Stimulated activated naive B cell treated with anti-CD40 and anti-IgM and Interleukin-4, amounts not matched to agents 10 μg/mL and 1 μg/mL and 100 μg/mL, for 72 hours (primary cell): ENCODE measurements around the gene S100A6.

ENCODE experiments used
- ATAC-seq, 2 donors: fragments of 150-1000 bp; cut with Tn5 transposase; replicated peaks; 2 replicates each; pipeline ENCODE4 v1.10.0; 2021; ENCODE audit warnings: moderate library complexity in 1 of 2
- DNase-seq: peaks from one replicate; pipeline ENCODE4 v3.0.0; 2021
- H3K27ac Mint-ChIP-seq: one replicate; pipeline ENCODE4 v1.8.0; 2022; ENCODE audit warnings: mild to moderate bottlenecking, mixed read lengths
- H3K27me3 Mint-ChIP-seq, 2 donors: one replicate each; pipeline ENCODE4 v1.8.0; 2022; ENCODE audit warnings: mixed read lengths in 2 of 2
- H3K36me3 Mint-ChIP-seq, 2 donors: one replicate each; pipeline ENCODE4 v1.8.0; 2022; ENCODE audit warnings: mixed read lengths in 2 of 2, mild to moderate bottlenecking in 1 of 2
- H3K4me1 Mint-ChIP-seq, 2 donors: one replicate each; pipeline ENCODE4 v1.8.0; 2022; ENCODE audit warnings: mixed read lengths in 2 of 2, mild to moderate bottlenecking in 1 of 2
- H3K4me3 Mint-ChIP-seq, 2 donors: one replicate each; pipeline ENCODE4 v1.8.0; 2022; ENCODE audit warnings: mild to moderate bottlenecking in 2 of 2, mixed read lengths in 2 of 2, moderate library complexity in 1 of 2
- H3K9me3 Mint-ChIP-seq, 2 donors: one replicate each; pipeline ENCODE4 v1.8.0; 2022; ENCODE audit warnings: mixed read lengths in 2 of 2, mild to moderate bottlenecking in 1 of 2

The S100A6 gene

DNA sequence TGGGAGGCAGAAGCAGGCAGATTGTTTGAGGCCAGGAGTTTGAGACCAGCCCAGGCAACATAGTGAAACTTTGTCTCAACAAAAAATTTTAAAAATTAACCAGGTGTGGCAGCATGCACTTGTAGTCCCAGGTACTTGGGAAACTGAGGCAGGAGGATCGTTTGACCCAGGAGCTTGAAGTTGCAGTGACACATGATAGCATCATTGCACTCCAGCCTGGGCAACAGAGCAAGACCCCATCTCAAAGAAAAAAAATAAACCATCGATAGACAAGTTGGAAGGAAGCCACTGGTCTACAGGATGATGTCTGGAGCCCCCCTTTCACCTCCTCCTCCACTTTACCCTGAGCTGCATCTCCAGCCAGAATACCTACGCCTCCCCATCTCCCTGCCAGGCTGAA, 16.5 kb downstream of the S100A6 start:
- Mint-ChIP-seq H3K27ac (no peak overlapping the region), H3K36me3 (no peaks in the 10 kb centered on the region), H3K27me3 (no peaks in the 10 kb centered on the region), H3K4me1 (peaks cover 3 to 8% of the 10 kb centered on the region in 2 donors), H3K4me3 (no peak overlapping the region), H3K9me3 (no peaks in the 10 kb centered on the region)
- ATAC-seq (no peak), DNase-seq (no peak)

DNA sequence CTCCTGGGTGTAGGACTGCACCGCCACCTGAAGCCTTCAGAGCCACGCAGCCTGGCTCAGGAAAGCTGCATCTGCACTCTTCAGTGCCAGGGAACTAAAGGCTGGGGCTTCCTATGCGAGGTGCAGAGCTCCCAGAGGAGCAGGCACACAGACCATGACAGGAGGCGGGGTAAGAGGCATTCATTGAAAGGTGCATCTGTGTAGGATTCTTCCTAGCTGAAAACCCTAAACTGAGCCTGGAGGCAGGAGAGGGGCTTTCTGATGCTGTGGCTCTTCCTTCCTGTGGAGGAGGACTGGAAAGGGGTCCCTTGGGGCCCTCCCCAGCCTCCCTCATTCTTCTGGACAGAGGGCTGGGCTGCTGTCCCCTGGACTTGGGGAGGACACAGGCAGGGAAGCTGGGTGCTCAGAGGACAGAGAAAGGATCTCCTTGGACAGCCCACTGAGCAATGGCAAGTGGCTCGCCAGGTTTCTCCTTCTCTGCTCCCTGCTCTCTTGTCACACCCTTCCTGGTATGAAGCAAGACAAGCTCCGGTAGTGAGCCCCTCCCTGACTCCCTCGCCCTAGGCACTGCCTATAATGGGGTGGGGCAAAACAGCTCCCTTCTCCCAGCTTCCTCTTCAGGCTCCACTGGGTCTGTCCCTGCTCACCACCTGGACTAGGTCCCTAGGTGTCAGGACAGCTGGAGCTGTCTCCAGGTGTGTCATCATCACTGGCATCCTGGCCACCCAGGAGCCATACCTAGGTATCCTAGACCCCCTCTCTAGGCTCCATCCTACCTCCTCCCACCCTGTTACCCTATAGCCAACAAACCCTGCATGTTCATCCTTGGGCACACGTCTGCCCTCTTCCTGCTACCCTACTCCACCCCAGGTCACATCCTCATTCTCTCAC, 20.0 kb downstream of the S100A6 start:
- H3K4me3 Mint-ChIP-seq, result no peak overlapping the region
- H3K27me3 Mint-ChIP-seq, result peaks cover 0 to 5% of the 10 kb centered on the region in 2 donors
- H3K4me1 Mint-ChIP-seq, result peaks cover 6 to 13% of the 10 kb centered on the region in 2 donors
- no peak overlapping the region for H3K27ac Mint-ChIP-seq
- ATAC-seq (no peak), DNase-seq (no peak)
- no peaks in the 10 kb centered on the region for H3K36me3 Mint-ChIP-seq
- H3K9me3 Mint-ChIP-seq, result no peaks in the 10 kb centered on the region

DNA sequence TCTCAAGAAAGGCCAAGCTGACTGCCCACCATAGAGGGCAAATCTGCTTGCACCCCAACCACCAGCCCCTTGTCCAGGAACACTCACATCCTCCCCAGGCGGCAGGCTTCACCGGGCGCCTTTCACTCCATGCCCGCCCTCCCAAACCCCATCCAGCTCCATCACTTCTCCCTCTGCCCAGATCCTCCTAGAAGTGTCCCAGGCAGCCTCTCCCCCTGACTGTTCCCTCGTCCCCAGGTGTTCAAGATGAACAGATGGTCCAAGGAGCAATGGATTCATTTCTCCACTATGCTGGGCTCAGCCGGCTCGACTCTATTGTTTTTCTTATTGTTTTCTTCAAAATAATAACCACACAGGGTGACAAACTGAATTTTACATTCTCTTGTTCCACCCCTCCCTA, 22.1 kb downstream of the S100A6 start:
- ATAC-seq, result no peak
- H3K27ac Mint-ChIP-seq, result no peak overlapping the region
- H3K4me3 Mint-ChIP-seq, result no peak overlapping the region

DNA sequence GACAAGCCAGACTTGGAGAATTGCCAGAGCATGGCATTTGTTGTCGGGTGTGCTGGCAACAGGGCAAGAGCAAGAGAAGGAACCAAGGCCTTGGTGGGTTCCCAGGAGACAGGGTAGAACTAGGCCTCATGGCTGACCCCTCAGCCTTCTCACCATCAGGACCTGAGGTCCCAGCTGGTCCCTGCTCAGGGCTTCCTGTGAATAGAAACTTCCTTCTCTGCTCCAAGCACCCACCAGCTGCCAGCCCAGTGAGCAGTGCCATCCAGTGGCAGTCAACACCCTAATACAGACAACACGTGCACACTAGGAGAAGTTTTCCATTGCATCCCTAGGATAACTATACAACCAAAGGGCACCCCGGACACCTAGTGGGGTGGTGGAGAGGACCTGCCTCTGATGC, 22.8 kb downstream of the S100A6 start:
- ATAC-seq (no peak), DNase-seq (no peak)
- H3K4me3 Mint-ChIP-seq, result no peak overlapping the region
- no peak overlapping the region for H3K27ac Mint-ChIP-seq
- H3K27me3 Mint-ChIP-seq, result peaks cover 0 to 5% of the 10 kb centered on the region in 2 donors
- H3K4me1 Mint-ChIP-seq, result peaks cover 5 to 7% of the 10 kb centered on the region in 2 donors
- H3K36me3 Mint-ChIP-seq, result no peaks in the 10 kb centered on the region
- no peaks in the 10 kb centered on the region for H3K9me3 Mint-ChIP-seq

More for the DNA sequence above, 22.1 kb downstream of the S100A6 start:
- Mint-ChIP-seq H3K36me3 (no peaks in the 10 kb centered on the region), H3K4me1 (peaks cover 8 to 14% of the 10 kb centered on the region in 2 donors), H3K27me3 (peaks cover 0 to 5% of the 10 kb centered on the region in 2 donors), H3K9me3 (no peaks in the 10 kb centered on the region)
- DNase-seq, result no peak

DNA sequence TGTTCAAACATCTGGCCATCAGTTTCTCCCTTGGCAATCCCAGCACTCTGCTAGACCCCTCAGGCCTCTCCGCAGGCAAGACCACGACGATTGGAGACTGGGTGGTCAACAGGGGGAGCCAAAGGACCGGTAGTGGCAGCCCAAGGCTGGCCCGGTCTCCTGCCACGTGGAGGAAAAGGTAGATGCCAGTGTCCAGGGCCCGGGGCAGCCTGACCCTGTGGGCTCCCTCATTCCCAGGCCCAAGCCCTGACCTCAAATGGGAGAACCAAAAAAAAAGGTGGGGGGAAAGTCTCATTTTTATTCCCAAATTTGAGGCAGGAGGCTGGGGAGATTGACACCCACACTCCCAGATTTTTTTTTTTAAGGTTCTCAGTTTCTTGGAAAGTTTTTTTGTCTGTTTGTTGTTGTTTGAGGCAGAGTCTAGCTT, 24.8 kb downstream of the S100A6 start:
- H3K36me3 Mint-ChIP-seq, result no peaks in the 10 kb centered on the region
- DNase-seq (peak; percentile 75), ATAC-seq (peak; percentile 96)
- no peak overlapping the region for H3K4me3 Mint-ChIP-seq
- H3K9me3 Mint-ChIP-seq, result no peaks in the 10 kb centered on the region
- H3K27me3 Mint-ChIP-seq, result peaks cover 0 to 5% of the 10 kb centered on the region in 2 donors
- H3K27ac Mint-ChIP-seq, result peak overlapping the region; percentile 81
- H3K4me1 Mint-ChIP-seq, result peaks cover 5 to 7% of the 10 kb centered on the region in 2 donors

DNA sequence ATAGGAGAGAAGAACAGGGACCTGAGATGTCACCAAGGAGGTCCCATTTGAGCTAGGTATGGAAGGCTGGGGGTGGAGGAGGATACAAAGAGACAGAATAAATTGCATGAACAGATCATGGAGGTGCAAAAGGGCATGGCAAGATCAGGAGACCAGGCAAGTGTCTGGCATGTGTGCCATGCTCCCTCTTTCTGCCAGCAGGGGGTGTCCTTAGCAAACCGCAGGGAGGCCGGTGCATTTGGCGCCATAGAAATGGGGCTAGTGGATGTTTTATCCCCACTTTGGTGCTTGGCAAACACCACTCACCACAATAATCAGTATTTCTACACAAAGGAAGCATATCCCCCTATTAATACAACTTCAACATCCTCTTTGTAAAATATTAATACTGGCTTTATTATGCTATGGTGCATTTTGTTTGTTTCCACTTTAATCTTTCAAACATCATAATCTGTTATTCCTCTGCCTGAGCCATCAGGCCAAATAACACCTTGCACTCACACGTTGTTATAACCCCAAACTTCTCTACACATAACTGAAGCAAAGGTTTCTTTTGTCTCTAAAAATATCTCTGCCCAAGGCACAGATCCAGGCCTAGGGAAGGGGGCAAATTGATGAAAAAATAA, 25.9 kb downstream of the S100A6 start:
- H3K27ac Mint-ChIP-seq, result no peak overlapping the region
- H3K9me3 Mint-ChIP-seq, result no peaks in the 10 kb centered on the region
- no peaks in the 10 kb centered on the region for H3K36me3 Mint-ChIP-seq
- peaks cover 5 to 7% of the 10 kb centered on the region in 2 donors for H3K4me1 Mint-ChIP-seq
- H3K27me3 Mint-ChIP-seq, result peaks cover 0 to 5% of the 10 kb centered on the region in 2 donors
- ATAC-seq (peak; percentile 64 to 73), DNase-seq (peak; percentile 23)
- no peak overlapping the region for H3K4me3 Mint-ChIP-seq

DNA sequence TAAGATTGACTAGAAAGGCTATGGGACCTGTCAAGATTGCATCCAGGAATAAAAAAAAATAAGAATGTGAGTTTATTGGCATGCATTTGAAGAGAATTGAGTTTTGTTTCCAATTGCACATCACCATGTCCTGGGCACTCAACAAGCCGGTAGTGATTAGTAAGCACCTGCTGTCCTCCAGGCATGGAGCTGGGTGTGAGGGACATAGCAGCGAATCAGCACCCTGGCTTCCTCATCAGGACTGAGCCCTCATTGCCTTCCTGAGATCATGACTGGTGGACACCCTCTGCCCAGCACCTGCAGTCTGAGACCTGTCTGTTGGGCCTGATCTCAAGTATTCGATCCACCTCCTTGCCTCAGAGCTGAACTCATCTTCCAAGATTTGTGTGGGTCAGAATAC, 26.8 kb downstream of the S100A6 start:
- Mint-ChIP-seq H3K27me3 (peaks cover 0 to 5% of the 10 kb centered on the region in 2 donors), H3K4me3 (no peak overlapping the region), H3K36me3 (no peaks in the 10 kb centered on the region), H3K4me1 (peaks cover 5 to 7% of the 10 kb centered on the region in 2 donors), H3K9me3 (no peaks in the 10 kb centered on the region), H3K27ac (no peak overlapping the region)
- DNase-seq, result no peak
- no peak for ATAC-seq

DNA sequence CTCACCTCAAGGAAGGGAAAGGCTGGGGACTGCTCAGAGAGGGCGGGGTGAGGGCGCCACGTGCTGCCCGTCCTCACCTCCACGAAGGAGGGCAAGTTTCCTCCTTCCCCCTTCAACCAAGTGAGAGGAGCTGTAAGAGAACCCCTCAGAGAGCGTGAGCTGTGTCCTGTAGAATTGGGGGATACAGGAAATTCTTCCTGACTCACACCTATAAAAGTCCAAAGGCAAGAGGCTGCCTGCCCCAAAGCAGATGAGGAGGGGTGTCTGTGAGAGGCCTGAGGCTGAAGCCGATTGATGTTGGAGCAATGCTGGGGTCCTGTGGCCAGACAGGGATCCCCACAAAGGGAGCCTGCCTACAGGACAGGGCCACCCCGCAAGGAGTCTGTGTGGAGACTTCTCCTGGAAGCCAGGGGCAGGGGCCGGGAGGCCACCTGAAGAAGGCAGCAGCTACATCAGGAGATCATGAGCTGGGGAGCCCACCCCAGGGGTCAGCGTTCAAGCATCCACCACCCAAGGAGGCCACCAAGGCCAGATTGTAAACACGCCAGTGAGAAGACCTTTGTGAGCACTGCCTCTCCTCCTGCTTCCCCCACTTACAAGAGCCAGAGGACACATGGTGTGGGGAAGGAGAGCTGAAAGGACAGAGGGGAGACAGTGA, 27.7 kb downstream of the S100A6 start:
- H3K9me3 Mint-ChIP-seq, result no peaks in the 10 kb centered on the region
- ATAC-seq (no peak), DNase-seq (no peak)
- H3K27me3 Mint-ChIP-seq, result no peaks in the 10 kb centered on the region
- H3K4me1 Mint-ChIP-seq, result peaks cover 5 to 7% of the 10 kb centered on the region in 2 donors
- H3K36me3 Mint-ChIP-seq, result no peaks in the 10 kb centered on the region
- no peak overlapping the region for H3K4me3 Mint-ChIP-seq
- H3K27ac Mint-ChIP-seq, result peak overlapping the region; percentile 14

DNA sequence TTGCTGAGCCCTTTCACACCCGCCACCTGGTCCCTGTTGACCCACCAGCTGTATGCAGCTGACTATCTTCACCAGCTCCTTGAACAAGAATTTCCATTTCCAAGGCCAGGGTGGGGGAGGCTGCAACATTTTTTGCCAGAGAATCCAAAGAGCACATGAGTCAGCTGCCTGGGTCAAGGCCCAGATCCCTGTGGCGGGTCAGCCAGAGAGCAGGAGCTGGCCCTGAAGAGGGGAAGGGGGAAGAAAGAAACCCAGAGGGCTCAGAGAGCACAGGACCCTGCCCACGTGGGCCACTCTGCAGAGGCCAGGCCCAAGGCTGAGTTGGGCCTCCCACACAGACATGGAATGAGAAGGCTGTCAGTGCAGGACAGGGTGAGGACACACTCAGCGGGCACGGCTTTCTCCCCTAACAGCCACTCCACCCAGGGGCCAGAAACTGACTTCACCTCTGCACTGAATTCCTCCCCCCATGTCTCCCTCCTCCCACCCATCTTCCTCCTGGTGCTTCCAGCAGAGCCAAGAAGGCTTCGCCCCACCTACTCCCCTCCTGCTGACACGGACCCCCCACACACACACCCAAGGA, 28.9 kb downstream of the S100A6 start:
- Mint-ChIP-seq H3K9me3 (no peaks in the 10 kb centered on the region), H3K27me3 (no peaks in the 10 kb centered on the region), H3K4me1 (peaks cover 5 to 7% of the 10 kb centered on the region in 2 donors), H3K27ac (no peak overlapping the region), H3K4me3 (no peak overlapping the region), H3K36me3 (no peaks in the 10 kb centered on the region)
- DNase-seq (no peak), ATAC-seq (no peak)

DNA sequence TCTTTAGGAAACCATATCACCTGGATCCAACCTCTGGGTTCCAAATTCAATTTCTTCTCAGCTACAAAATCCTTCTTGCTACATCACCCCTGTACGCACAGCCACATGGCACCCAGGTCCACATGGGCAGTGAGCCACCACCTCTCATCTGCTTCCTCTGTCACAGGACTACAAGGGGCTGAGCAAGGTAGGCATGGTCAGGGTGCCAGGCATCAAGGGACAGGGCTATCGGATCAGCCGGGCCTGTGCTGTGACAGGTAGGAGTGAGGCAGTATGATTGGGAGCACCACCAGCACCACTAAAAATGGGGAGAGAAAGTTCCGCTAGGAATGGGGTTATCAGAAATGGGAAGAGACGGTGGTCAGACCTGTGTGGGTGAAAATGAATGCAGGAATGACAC, 29.4 kb downstream of the S100A6 start:
- H3K27me3 Mint-ChIP-seq, result no peaks in the 10 kb centered on the region
- no peaks in the 10 kb centered on the region for H3K9me3 Mint-ChIP-seq
- H3K27ac Mint-ChIP-seq, result no peak overlapping the region
- ATAC-seq, result no peak
- no peak overlapping the region for H3K4me3 Mint-ChIP-seq
- no peak for DNase-seq
- peaks cover 5 to 7% of the 10 kb centered on the region in 2 donors for H3K4me1 Mint-ChIP-seq
- no peaks in the 10 kb centered on the region for H3K36me3 Mint-ChIP-seq

DNA sequence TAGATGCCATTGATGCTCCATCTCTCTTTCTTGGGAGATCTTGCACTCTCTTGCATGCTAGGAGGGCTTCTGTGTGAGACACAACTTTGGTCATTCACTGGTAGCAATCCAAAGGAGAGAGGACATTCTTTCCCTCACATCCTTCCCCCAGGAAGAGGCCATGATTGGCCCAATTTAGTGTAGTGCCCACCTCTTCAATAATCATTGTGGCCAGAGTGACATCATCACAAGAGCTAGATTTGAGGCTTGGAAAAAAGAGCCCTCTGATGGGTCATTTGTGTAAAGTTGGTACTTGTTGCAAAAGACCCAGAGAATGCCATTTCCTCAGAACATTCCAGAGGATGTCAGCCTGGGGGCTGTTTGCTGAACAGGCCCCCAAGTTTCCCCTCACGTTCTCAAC, 30.2 kb downstream of the S100A6 start:
- DNase-seq, result no peak
- H3K27me3 Mint-ChIP-seq, result peaks cover 0 to 5% of the 10 kb centered on the region in 2 donors

DNA sequence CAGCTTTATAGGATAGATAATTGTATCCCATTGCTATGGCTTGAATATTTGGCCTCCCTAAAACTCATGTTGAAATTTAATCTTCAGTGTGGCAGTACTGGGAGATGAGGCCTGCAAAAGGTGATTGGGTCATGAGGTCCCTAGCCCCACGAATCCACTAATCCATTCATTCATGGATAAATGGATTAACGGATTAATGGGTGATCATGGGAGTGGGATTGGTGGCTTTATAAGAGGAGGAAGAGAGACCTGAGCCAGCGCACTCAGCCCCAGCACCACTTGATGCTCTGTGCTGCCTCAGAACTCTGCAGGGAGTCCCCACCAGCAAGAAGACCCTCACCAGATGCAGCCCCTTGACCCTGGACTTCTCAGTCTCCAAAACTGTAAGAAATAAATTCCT, 32.0 kb downstream of the S100A6 start:
- Mint-ChIP-seq H3K36me3 (no peaks in the 10 kb centered on the region), H3K4me3 (no peak overlapping the region), H3K27ac (no peak overlapping the region), H3K4me1 (no peaks in the 10 kb centered on the region), H3K27me3 (peaks cover 9 to 17% of the 10 kb centered on the region in 2 donors), H3K9me3 (no peaks in the 10 kb centered on the region)
- ATAC-seq (no peak), DNase-seq (no peak)

More for the DNA sequence above, 30.2 kb downstream of the S100A6 start:
- ATAC-seq, result no peak
- H3K36me3 Mint-ChIP-seq, result no peaks in the 10 kb centered on the region
- H3K4me1 Mint-ChIP-seq, result peaks cover under 1% of the 10 kb centered on the region in 2 donors
- no peaks in the 10 kb centered on the region for H3K9me3 Mint-ChIP-seq
- H3K4me3 Mint-ChIP-seq, result no peak overlapping the region
- no peak overlapping the region for H3K27ac Mint-ChIP-seq

DNA sequence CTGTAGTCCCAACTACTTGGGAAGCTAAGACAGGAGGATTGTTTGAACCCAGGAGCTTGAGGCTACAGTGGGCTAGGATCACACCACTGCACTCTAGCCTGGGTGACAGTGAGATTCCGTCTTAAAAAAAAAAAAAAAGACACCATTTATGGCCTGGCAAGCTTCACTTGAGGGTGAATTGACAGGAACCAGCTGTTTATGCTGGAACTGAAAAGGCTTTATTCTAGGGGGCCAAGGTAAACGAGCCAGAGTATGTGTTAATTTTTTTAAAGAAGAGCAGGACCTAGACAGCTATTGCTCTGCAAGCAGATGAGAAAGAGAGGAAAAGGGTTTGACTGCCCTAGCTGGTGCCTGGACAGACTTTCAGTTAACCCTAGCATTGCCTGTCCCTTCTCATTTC, 37.0 kb downstream of the S100A6 start:
- Mint-ChIP-seq H3K4me3 (no peak overlapping the region), H3K27ac (no peak overlapping the region), H3K9me3 (no peaks in the 10 kb centered on the region), H3K4me1 (peaks cover 11 to 15% of the 10 kb centered on the region in 2 donors), H3K27me3 (peaks cover 9 to 22% of the 10 kb centered on the region in 2 donors), H3K36me3 (no peaks in the 10 kb centered on the region)
- no peak for ATAC-seq
- no peak for DNase-seq

DNA sequence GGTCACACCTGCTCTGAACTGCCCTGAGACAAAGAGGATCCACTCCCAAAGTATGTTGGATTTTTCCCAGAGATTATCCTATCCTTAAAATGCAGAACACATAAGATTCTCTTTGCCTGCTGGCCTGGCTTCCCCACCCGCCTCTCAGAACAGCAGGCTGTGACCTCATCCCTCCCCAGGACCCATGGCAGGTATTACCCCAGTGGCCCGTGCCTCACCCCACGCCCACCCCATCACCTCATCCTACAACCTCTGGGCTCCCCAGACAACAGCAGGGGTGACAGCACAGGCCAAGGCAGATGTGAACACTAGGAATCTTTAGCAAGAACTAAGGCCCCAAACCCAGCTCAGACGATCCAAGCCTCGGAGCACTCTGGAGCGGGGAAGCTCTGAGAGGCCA, 40.3 kb downstream of the S100A6 start:
- Mint-ChIP-seq H3K27ac (no peak overlapping the region), H3K27me3 (peaks cover 19 to 39% of the 10 kb centered on the region in 2 donors), H3K9me3 (no peaks in the 10 kb centered on the region), H3K4me1 (peaks cover 17 to 28% of the 10 kb centered on the region in 2 donors), H3K36me3 (no peaks in the 10 kb centered on the region), H3K4me3 (no peak overlapping the region)
- DNase-seq (no peak), ATAC-seq (peak; percentile 60 to 65)
